Keratinocyte (primary cell): ENCODE measurements around the gene PPP1R3D. TPM values are rescaled to one million over a fixed set of nuclear protein-coding genes. Genes with fewer than 3 reads are reported as not detected.

ENCODE experiments used
- DNase-seq: peaks from one replicate; pipeline ENCODE4 v3.0.0-alpha.2; 2011; ENCODE audit warnings: low read depth, missing footprints, low spot score
- FAIRE-seq: peaks from 2 replicates; lab custom pipeline; 2011; peaks lifted over from hg19 to GRCh38; lab: Jason Lieb, UNC
- H2AFZ ChIP-seq: 2 replicates; pipeline ENCODE4 v1.6.0; 2012; ENCODE audit warnings: low read length, control low read depth, inconsistent platforms; ENCODE audit not compliant: control insufficient read depth
- H3K27ac ChIP-seq: 2 replicates; pipeline ENCODE4 v1.5.1; 2011; ENCODE audit warnings: low read length; ENCODE audit not compliant: control insufficient read depth, insufficient read depth
- H3K27me3 ChIP-seq: 3 replicates; pipeline ENCODE4 v1.6.0; 2011; ENCODE audit warnings: low read length; ENCODE audit not compliant: control insufficient read depth, insufficient read depth; ENCODE audit errors: extremely low read depth
- H3K36me3 ChIP-seq, 2 experiments: 2 replicates in 1 of 2; 3 replicates in 1 of 2; pipeline ENCODE4 v1.5.1; 2011; ENCODE audit warnings: low read length in 2 of 2, mild to moderate bottlenecking in 1 of 2; ENCODE audit not compliant: control insufficient read depth in 2 of 2, insufficient read depth in 2 of 2; ENCODE audit errors: extremely low read depth in 1 of 2
- H3K4me1 ChIP-seq: 3 replicates; pipeline ENCODE4 v1.5.1; 2011; ENCODE audit warnings: low read length; ENCODE audit not compliant: control insufficient read depth, insufficient read depth; ENCODE audit errors: extremely low read depth
- H3K4me2 ChIP-seq: 3 replicates; pipeline ENCODE4 v1.6.0; 2011; ENCODE audit warnings: low read depth, low read length; ENCODE audit not compliant: control insufficient read depth, insufficient read depth; ENCODE audit errors: extremely low read depth
- H3K4me3 ChIP-seq, 3 experiments: fragments of 200-600 bp in 1 of 3; sonication (generic) in 1 of 3; 2 replicates in 2 of 3; 3 replicates in 1 of 3; pipeline ENCODE4 v1.5.1; 2011 to 2016; ENCODE audit warnings: low read length in 3 of 3, mild to moderate bottlenecking in 3 of 3, control low read depth in 2 of 3, inconsistent platforms in 1 of 3, low read depth in 1 of 3, mixed read lengths in 1 of 3, mixed run types in 1 of 3, moderate library complexity in 1 of 3; ENCODE audit not compliant: control insufficient read depth in 2 of 3, insufficient read depth in 2 of 3; ENCODE audit errors: extremely low read depth in 1 of 3
- H3K79me2 ChIP-seq: 2 replicates; pipeline ENCODE4 v1.6.0; 2012; ENCODE audit warnings: low read length; ENCODE audit not compliant: control insufficient read depth, insufficient read depth
- H3K9ac ChIP-seq: 3 replicates; pipeline ENCODE4 v1.6.0; 2011; ENCODE audit warnings: low read length; ENCODE audit not compliant: control insufficient read depth, insufficient read depth; ENCODE audit errors: extremely low read depth
- H3K9me1 ChIP-seq: 3 replicates; pipeline ENCODE4 v1.6.0; 2011; ENCODE audit warnings: low read length; ENCODE audit not compliant: control insufficient read depth, insufficient read depth; ENCODE audit errors: extremely low read depth
- H3K9me3 ChIP-seq: 2 replicates; pipeline ENCODE4 v1.5.1; 2012; ENCODE audit warnings: low read depth, low read length; ENCODE audit not compliant: control insufficient read depth
- H4K20me1 ChIP-seq: 3 replicates; pipeline ENCODE4 v1.6.0; 2011; ENCODE audit warnings: low read length; ENCODE audit not compliant: control insufficient read depth, insufficient read depth; ENCODE audit errors: extremely low read depth
- CTCF ChIP-seq, 3 experiments: IDR thresholded peaks in 1 of 3; conservative IDR thresholded peaks in 1 of 3; optimal IDR thresholded peaks in 1 of 3; 2 replicates in 2 of 3; 3 replicates in 1 of 3; pipeline versions ENCODE3 to v1.5.1; 2011; ENCODE audit warnings: low read length in 3 of 3, mild to moderate bottlenecking in 3 of 3, moderate library complexity in 2 of 3, control low read depth in 1 of 3, inconsistent platforms in 1 of 3; ENCODE audit not compliant: insufficient read depth in 2 of 3; ENCODE audit errors: extremely low read depth in 1 of 3
- EZH2 ChIP-seq: IDR thresholded peaks from one replicate; pipeline ENCODE4 v1.6.1; 2012; ENCODE audit warnings: inconsistent platforms, mild to moderate bottlenecking, low read length, moderate library complexity
- dilution Hi-C: fragments of 300-500 bp; cut with MboI; formaldehyde crosslinking; loops from one replicate; pipeline ENCODE4 v1.7.0; 2020; ENCODE audit warnings: low sequenced_read_pairs; ENCODE audit not compliant: extremely low pct_ligation_motif_present
- polyA plus RNA-seq, 5 experiments: library from polyadenylated mRNA; depleted of rRNA in 3 of 5; stranded (reverse) in 3 of 5; stranded (forward) in 1 of 5; unstranded in 1 of 5; fragments of >200 nt; gene quantifications; 1 replicate in 1 of 5; 2 replicates in 3 of 5; 3 replicates in 1 of 5; pipeline versions ENCODE4 v1.2.1 to v1.2.3, GENCODE V29; 2011 to 2012; ENCODE audit warnings: missing spikeins in 2 of 5, low read depth in 1 of 5, low replicate concordance in 1 of 5

The PPP1R3D gene
- polyA plus RNA-seq, 1 donor (not counting 4 experiments of a cell fraction or from before 2014, with no cell fraction given) = 2.8 TPM

GRCh38 chr20:59937150-59937549 lies 3.0 kb downstream of the PPP1R3D start:
- Histone ChIP-seq H3K9ac (no peak overlapping the region), H3K4me1 (peaks cover 36% of the 10 kb centered on the region), H3K36me3 (no peaks in the 10 kb centered on the region), H3K4me2 (peak overlapping the region; percentile 79), H3K9me3 (no peaks in the 10 kb centered on the region), H3K27ac (no peak overlapping the region), H3K79me2 (peaks cover 24% of the 10 kb centered on the region), H3K27me3 (no peaks in the 10 kb centered on the region), H2AFZ (no peak overlapping the region), H4K20me1 (no peaks in the 10 kb centered on the region), H3K4me3 (no peak overlapping the region), H3K9me1 (no peaks in the 10 kb centered on the region)
- dilution Hi-C loops = no loop called here
- no peak for DNase-seq
- TF ChIP-seq EZH2 = no peak
- FAIRE-seq = no peak

- Histone ChIP-seq H3K27me3 (no peaks in the 10 kb centered on the region), H3K79me2 (peaks cover 18% of the 10 kb centered on the region), H3K9me3 (no peaks in the 10 kb centered on the region), H3K4me3 (no peak overlapping the region), H3K9me1 (no peaks in the 10 kb centered on the region), H3K4me1 (peaks cover 32% of the 10 kb centered on the region), H3K4me2 (peak overlapping the region; percentile 20), H3K9ac (no peak overlapping the region), H3K36me3 (no peaks in the 10 kb centered on the region), H2AFZ (no peak overlapping the region), H4K20me1 (no peaks in the 10 kb centered on the region), H3K27ac (no peak overlapping the region)
- no peak for TF ChIP-seq CTCF (optimal IDR thresholded peaks at IDR 0.05 in 1 of 3, IDR thresholded peaks at IDR 0.05 in 1 of 3, conservative IDR thresholded peaks at IDR 0.05 in 1 of 3; ENCODE audit: extremely low read depth in 1 of 3, insufficient read depth in 2 of 3, low read length in 3 of 3)
- no peak for TF ChIP-seq EZH2
- DNase-seq (no peak), FAIRE-seq (no peak)
- dilution Hi-C loops = no loop called here
Measured at GRCh38 chr20:59936409-59936808, 3.7 kb downstream of the PPP1R3D start.
